GM19351 (cell line): ENCODE measurements around the gene RAB36.

Source experiments
- ATAC-seq: cut with Tn5 transposase; IDR thresholded peaks from one replicate; pipeline ENCODE4 v1.9.1; 2021; ENCODE audit warnings: mild to moderate bottlenecking, moderate library complexity; ENCODE audit not compliant: unreplicated experiment

RAB36 gene

DNA sequence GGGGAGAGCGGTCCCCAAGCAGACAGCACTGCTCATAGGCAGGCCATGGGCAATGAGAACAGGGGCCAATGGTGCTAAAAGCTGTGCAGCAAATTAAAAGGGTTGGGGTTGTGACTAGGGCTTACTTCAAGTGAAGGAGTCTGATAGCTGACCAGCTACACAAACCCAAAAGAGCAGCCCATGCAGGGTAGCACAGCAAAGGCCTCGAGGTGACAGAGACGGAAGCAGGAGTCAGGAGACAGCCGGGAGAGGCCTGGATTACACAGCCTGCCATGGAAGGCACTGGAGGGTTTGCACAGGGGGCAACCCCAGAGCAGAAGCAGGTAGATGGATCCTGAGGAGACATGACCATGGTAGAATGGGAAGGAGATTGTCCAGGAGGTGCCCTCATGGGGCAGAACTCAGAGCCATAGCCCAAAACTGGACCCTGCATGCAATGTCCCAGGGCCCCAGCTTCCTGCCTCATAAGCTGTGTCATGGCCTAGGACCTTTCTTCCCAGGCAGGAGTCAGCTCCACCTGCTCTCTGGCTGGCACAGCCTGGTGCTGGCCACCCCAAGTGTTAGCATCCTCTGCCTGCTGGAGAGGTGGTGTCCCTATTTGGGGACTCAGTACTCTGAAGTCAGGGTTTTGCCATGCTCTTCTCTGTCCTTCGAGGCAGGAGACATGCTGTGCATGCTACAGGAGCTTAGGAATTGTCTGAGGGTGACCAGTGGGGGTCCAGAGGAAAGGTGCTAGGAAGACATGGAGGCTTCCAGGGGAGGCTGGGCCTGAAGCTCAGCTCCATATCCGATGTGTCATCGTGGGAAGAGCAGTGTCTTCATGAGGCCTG, 36.8 kb upstream of the RAB36 start:
- no peak for ATAC-seq

DNA sequence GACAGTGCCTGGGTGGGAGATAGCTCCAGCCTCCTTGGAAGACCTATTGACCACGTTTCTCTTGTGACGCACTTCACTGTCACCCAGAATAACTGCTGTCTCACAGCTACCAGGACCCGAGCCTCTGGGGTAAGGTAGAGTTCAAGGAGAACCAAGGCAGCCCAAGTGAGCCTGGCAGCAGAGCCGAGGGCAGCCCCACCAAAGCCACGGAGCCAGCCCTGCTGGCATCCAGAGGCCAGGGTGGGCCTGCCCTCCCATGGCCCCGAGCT, 36.3 kb upstream of the RAB36 start:
- no peak for ATAC-seq

DNA sequence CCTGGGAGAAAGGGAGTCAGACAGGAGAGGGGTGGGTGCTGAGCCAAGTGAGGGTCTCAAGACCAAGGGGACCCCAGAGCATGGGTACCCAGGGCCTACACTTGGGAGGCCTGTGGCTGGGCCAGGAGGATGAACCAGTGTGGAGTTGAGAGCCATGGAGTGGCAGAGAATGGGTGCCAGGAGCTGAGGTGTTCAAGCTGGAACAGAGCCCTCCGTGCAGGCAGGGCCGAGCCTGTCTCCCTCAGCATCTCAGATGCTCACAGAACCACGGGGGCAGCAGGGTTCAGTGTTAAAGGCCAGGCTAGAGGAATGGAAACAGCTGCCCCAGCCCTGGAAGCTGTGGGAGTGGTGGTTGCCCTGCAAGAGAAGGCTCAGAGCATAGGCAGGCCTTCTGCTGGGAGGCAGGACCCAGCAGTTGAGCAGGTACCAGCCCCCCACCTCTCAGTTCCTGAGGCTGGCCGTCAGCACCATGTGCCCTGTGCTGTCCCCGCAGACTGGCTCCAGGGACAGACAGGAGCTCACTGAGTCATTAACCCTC, 35.8 kb upstream of the RAB36 start:
- ATAC-seq, result no peak

DNA sequence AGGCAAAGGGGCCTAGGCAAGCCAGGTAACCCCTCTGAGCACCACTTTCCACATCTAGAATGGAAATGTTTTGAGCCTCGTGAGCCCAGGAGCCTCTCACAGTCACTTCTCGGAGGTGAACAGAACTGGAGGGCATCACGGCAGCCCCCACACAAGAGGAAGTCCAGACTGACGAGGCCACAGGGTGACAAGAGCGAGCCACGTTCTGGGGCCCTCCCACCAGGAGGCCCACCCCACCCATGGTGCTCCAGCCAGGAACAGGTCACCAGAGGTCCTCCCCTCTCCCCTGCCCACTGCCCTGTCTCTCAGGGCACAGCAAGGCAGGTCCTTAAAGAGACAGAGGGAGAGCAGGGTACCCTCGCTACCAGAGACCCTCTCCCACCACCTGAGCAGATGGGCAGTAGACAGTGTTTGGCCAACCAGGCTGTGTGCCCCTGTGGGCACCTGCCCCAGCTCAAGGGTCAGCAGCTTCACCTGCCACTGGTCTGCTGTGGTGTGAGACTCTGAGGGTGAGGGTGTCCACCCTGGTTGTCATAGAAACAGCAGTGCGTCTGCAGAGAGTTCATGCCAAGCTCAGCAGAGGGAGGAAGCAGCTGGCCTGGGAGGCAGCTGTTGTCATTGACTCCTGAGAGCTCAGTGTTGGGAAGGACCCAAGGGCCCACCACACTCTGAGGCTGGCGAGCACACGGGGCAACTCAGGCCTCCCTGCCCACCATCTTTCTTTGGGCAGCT, 34.9 kb upstream of the RAB36 start:
- ATAC-seq, result no peak

DNA sequence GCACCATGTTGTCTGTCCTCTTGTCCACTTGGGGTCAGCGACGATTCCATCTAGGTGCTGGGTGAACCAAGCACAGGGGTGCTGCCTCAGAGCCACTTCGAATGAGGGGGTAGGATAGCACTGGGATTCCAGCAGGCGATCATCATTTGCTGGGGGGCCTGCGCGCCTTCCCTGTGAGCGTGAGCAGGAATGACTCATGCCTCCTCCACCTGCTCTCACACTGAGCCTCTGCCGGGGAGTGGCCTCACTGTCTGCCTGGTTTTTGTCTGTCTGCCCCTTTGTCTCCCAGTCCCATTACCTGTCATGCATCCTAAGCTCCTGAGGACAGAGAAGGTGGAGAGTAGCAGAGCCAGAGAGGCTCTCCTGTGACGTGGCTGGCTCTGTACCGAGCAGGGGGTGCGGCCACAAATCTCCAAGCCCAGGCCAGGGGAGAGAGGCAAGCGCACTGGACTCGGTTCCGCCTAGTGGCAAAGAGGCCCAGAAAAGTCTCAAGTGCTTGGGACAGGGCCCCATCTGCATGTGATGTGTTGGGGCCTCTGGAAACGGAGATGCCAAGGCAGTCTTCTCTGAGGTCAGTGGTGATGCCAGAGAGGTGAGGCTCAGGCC, 34.3 kb upstream of the RAB36 start:
- ATAC-seq, result no peak

DNA sequence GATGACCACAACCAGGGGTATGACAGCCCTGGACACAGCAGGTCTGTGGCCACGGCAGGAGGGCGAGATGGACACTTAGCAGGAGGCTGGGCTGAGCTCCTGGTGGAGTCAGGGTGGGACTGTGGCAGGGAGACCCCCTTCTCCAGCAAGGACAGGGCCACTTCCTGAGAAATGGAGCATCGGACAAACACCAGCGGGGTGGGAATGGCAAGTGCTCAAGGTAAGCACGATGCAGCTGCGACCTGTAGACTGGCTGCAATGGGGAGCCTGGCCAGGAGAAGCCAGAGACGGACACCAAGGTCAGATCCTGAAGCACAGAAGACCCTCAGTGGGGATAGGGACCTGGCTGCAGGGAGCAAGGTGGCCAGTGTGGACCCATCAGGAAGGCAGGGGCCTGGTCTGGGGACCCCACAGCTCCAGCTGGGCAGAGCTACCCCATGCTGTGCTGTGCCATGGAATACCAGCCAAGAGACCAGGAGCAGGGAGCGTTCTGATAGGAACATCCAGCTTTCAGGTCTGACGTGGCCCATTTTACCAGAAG, 32.7 kb upstream of the RAB36 start:
- ATAC-seq, result no peak

DNA sequence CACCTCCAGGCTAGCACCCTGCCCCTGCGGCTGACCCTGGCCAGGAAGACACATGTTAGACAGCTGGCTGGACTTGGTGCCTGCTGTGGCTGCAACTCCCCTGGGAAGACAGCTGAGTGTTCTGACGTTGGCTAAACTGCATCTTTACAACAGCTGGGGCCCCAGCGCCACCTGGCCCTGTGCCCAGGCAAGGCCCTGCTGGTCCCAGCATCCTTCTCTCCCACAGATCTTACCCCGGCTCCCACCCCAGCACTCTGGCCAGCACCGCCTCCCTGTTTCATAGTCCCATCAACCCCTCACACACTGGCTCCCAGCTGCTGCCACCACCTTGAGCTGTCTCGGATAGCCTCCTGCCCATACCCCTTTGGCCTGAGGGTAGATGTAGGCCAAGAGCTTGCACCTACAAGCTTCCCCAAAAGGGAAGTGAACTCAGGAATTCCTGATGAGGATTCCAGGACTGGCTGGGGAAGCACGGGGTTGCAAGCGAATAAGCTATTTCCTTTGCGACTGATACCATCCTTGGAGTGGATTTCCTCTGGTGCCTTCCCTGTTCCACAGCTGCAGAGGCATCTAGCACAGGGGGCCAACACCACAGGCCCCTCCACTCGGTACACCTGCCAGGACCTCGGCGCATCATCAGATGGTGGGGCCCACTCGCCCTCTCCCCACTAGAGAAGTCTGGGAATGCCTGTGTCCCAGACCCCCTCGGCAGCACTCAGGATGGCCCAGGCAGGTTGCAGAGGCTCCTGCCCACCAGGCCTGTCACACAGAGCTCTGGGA, 32.0 kb upstream of the RAB36 start:
- ATAC-seq, result no peak

DNA sequence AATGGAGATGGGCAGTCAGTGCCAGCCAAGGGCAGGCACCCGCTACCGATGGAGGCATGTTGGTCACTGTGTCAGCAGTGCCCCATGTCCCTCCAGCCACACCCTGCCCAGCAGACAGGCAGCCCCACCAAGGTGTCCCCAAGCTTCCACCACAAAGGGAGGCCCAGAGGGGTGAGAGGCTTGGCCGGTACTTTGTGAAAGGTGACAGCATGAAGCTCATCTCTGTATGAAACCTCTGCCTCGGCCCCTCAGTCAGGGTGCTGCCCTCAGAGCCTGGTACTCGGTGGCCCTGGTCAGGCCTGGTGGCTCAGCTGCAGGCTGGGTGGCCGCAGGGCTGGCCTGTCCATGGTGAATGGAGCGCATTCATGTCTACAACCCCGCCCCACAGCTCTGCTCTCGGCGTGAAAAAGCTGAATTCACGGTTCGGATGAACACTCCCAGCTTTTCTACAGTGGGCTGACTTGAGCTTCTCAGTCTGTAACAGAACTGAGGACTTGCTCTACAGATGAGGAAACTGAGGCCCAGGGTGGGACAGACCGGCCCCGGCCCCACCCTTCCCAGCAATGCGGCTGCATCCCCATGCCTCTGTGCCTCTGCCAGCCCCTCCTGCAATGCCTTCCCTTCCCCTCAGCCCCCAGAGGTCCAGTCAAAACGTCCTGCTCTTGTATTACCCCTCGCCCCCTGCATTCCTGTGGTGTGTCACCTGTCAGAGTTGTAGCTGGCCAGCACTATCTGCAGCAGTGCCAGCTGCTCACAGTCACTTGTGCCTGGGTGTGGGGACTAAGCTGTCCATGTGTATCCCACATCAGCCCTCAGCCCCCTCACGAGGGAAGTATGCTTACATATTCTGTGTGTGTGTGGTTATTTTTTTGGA, 31.2 kb upstream of the RAB36 start:
- ATAC-seq, result no peak

DNA sequence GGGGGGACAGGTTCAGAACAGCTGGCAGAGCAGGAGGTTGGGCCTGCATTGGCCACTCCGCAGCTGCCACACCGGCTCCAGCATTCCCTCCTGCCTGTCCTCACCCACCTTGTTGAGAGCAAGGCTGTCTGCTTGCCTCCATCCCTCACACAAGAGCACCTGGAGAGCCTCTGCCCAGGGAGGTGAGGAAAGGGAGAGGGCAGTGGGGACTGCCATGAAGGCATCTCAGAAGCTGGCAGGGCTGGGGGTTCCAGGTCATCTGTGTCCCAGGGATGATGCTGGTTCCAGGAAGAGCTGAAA, 30.6 kb upstream of the RAB36 start:
- ATAC-seq, result no peak

DNA sequence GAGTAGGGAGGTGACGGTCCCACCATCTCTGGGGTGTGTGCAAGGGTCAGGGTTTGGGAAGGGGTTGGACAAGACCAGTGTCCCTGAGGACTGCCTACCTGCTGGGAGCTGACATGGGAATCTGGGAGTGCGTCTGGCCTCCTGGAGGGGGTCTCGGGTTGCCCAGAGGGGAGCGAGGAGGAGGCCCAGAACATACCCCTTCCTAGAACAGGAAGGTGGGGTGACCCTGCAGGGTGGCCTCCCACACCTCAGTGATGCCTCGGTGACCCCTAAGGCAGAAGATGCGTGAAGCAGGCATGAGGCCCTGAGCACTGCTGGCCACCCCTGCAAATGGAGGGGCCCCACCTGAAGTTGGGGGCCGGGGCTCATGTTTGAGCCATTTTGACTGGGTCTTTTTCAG, 29.9 kb upstream of the RAB36 start:
- no peak for ATAC-seq

DNA sequence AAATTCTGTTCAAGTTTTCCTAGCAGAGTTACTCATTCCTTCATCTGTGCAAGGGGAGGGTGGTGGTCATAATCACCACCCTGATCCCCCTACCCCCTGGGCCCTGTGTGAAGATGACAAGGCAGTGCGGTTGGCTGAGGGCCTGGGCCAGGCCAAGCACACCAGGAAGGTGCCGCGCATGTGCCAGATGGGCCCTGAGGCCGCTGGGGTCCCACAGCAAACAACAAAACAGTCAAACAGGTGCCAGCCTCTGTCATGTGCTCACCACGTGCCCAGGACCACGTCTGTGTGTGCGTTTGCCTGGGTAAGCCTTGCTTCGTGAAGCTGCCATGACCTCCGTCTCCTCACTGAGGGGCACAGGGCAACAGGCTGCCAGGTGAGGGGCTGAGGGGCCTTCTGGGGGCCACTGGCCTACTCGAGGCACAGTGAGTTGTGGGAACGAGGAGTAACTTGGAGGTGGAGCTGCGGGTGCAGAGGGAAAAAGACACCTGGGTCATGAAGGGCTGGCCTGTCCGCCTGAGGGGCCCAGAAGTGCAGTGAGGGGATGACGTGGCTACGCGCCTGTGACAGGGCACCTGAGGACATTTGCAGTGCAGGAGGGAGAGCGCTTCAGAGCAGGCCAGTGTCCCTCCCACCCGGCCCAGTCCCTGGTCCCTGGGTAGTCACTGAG, 29.3 kb upstream of the RAB36 start:
- no peak for ATAC-seq

DNA sequence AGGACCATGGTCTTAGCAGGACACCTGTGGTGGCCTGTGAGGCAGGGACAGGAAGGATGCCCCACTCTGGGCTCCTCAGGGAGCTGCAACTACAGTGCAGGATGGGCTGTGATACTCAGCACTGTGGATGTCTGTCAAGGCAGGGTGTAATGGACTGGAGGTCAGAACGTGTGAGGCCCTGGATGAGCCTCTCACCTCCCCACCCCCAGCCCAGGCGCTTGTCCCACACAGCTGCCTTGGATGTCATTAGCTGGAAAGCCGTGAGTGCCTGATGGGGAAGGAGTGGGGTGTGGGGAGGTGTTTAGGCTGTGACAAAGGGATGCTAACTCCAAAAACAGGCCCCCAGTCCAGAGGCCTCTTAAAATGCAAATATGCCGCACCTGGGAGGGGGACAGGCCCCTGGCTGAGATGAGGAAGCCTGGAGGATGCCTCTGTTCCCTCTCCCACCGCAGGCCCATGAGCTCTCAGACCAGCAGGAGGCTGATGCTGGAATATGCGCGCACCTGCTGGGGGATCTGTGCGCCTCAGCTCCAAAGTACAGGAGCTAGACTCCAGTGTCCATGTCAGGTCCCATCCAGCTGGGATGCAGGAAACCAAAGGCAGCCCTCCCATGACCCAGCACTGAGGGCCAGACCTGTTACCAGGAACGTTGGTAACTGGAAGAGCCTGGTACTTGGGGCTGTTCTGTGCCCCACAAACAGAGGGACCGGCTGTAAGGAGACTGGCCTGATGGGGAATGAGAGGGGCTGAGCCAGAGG, 28.6 kb upstream of the RAB36 start:
- ATAC-seq, result no peak

DNA sequence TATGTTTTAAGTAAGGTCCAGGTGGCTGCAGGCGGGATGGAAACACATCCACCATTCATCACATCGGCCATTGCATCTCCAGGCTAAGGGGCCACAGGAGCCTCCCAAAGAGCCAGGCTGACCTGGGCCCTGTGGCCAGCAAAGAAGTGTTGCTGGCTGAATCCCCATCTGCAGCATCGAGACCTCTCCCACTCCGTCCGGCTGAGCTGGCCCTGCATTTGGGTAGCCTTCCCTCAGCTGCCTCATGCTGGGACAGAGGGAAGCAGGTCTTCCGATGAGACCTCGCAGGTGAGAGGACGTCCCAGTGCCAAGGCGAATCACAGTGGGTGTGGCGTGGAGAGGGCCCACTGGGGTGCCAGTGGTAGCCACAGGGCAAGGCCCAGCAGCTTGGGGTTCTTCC, 28.0 kb upstream of the RAB36 start:
- no peak for ATAC-seq

DNA sequence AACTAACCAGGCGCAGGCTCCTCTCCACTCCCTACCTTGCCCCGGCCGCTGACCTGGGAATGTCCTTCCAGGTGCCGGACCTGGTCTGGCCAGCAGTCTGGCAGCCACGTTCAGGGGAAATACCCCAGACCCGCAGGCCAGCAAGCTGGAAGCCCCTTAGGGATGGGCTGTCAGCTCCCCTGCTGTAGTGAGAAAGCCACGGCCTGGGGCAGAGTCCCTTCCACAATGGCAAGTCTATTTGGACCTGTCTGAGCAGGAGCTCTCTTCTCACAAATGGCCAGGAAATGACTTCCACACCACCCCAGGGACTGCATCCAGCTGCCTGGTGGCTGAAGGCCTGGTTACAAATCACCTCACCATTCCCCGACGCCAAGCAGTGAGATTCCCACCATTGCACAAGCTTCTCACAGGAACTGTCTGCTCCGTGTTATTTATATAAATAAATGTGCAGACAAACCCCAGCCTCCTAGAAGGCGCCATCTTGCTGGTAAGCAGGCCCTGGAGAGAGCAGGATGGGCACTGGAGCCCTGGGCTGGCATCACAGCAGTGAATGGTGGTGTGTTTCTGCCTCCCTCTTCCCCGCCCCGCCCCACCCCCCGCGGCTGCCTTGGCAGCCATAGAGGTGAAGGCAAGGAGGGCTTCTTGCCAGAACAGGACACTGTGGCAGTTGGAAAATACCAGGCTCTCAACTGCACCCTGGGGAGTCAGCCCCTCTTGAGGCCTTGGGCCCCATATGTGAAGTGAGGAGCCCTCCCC, 27.2 kb upstream of the RAB36 start:
- no peak for ATAC-seq

DNA sequence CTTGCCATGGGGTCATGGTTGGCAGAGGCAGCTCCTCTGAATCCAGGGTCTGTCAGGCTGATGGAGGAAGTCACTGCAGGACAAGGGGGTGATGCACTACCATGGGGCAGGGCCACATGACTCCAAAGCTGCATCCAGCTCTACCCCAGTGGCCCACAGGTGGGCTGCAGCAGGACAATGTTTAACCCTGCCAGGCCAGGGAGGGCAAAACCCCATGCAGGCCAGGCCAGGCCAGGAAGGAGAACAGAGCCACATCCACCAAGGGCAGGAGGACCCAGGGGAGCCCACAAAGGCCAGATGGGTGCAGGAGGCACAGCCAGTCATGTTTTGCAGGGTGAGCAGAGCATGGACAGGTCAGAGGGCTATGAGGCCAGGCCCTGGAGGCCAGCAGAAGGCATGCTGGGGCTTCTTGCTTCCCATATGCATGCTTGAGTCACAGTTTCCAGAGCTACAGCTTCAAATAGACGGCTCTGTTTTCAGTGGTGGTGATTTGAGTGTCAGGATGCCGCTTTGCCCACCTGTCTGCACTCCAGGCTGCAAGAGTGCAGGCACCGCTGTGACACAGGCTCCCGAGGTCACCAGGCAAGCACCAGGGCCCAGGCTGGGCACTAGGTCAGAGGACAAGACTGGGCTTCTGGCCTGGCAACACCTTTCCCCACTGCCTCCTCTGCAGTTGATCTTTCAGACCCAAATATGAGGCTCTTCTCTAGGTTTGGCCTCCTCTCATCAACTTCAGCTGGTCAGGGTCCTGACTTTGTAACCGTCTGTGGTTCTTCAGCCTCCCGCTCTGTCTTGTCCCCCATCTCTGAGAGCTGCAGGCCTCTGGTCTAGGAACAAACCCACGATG, 26.4 kb upstream of the RAB36 start:
- ATAC-seq, result no peak

DNA sequence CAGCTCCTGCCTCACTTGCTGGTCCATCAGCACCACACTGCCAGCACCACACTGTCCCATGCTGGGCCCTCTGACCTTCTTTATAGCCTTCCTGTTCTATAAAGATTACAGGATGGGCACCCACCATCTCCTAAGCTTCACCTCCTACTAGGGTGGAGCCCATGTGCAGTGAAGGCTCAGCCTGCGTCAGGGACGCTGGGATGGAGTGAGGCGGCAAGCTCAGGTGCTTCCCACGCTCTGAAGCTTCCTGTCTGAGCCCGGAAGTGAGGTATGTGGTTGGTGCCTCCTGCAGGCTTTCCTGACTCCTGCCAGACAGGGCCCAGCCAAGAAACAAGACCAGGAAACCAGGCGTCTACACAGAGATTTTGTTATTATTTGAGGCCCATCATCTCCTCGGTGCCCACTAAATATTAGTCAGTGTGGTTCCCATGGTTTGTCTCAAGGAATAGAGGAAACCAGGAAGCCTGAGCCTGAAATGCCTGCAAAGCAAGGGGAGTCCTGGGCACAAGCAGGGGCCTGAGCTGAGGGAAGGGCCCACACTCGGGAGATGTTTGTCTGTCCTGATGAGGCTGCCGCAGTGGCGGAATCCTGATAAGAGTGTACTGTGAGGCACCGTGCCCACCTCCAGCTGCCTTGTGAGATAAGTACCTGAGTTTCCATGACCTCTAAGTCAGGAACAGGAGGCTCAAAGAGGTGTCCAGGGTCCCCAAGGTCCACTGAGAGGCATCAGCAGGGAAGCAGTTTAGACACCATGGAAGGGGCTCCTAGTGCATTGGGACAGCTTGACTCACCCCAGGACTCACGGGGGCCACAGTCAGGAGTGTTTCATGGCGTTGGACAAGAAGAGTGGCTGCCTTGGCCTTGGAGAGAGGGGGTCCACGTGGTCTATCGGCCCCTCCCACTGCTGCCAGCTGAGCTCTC, 25.5 kb upstream of the RAB36 start:
- no peak for ATAC-seq
